ENCODE results near the gene DIO1. TPM values are rescaled to one million over a fixed set of nuclear protein-coding genes. Genes with fewer than 3 reads are reported as not detected.

The DIO1 gene
- total and polyA plus RNA-seq, 7 donors = not detected

DNA sequence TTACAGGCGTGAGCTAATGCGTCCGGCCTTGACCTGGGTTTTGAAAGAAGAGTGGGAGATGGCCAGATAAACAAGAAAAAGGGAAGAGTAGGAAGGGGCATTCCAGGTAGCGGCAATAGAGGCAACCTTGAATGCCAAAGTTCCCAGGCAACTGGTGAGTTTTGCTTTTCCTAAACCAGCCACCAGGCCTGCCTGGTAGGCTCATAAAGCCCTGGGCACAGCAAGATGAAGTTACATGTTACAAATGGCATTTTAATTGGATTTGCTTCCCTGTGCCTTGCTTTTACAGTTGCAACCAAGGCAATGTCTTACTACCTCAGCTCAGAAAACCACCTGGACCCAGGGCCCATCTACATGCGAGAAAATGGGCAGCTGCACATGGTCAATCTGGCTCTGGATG is 57.7 kb downstream of the DIO1 start:
- no peaks in the 10 kb centered on the region for H3K27me3 ChIP-seq
- peaks cover 0 to 49% (median 35%) of the 10 kb centered on the region in 4 donors for H3K4me1 ChIP-seq

DNA sequence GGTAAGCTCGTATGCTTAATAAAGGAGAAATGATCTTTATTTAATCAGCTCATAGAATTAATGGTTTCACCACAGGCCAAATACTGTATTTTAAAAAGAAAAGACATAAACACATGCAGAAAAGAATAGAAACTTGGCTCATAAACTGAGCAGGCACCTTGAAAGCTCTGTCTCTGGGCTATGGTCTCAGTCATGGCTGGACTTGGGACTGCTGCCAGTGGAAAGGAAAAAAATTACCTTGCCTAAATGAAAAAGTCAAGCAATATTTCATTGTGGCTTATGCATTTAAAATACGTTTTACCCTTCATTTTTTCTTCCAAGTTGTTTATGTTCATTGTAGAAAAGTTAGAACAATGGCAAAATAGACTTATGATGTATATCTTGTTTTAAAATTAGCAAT is 60.1 kb downstream of the DIO1 start:
- no peak for TF ChIP-seq POLR2AphosphoS5 (IDR thresholded peaks at IDR 0.05)
- TF ChIP-seq EP300 (IDR thresholded peaks at IDR 0.05) = no peak
- no peak for TF ChIP-seq CTCF (IDR thresholded peaks at IDR 0.05)
- no peak for TF ChIP-seq POLR2A (IDR thresholded peaks at IDR 0.05)
- Histone ChIP-seq H3K27ac (peak overlapping the region; percentile 10 to 33 (median 18)), H3K9me3 (no peaks in the 10 kb centered on the region), H3K4me3 (no peak overlapping the region), H3K4me1 (peaks cover 0 to 35% (median 26%) of the 10 kb centered on the region in 4 donors), H3K36me3 (peaks cover 0 to 44% (median 5%) of the 10 kb centered on the region in 4 donors), H3K27me3 (no peaks in the 10 kb centered on the region)
- no peak for DNase-seq
- 80 to 92% methylated on average over 2 of the region's 2 CpGs for WGBS, 2 donors
- intact Hi-C loops (cut with DNase I) = no loop called here

More for the DNA sequence above, 57.7 kb downstream of the DIO1 start:
- Histone ChIP-seq H3K27ac (peak overlapping the region in 1 of 4 donors; percentile 4), H3K4me3 (no peak overlapping the region), H3K9me3 (no peaks in the 10 kb centered on the region), H3K36me3 (peaks cover 0 to 23% (median 2%) of the 10 kb centered on the region in 4 donors)
- intact Hi-C loops (cut with DNase I) = loop anchor here (2.0 kb wide), 1 partner anchor 101 kb away; the partner anchor contains the start of genes TCEANC2 and TMEM59
- no peak for DNase-seq
- no peak for TF ChIP-seq POLR2A (IDR thresholded peaks at IDR 0.05)
- TF ChIP-seq CTCF (IDR thresholded peaks at IDR 0.05) = no peak
- no peak for TF ChIP-seq EP300 (IDR thresholded peaks at IDR 0.05)
- TF ChIP-seq POLR2AphosphoS5 (IDR thresholded peaks at IDR 0.05) = no peak
- WGBS, 2 donors = 94 to 95% methylated on average over 5 of the region's 5 CpGs

DNA sequence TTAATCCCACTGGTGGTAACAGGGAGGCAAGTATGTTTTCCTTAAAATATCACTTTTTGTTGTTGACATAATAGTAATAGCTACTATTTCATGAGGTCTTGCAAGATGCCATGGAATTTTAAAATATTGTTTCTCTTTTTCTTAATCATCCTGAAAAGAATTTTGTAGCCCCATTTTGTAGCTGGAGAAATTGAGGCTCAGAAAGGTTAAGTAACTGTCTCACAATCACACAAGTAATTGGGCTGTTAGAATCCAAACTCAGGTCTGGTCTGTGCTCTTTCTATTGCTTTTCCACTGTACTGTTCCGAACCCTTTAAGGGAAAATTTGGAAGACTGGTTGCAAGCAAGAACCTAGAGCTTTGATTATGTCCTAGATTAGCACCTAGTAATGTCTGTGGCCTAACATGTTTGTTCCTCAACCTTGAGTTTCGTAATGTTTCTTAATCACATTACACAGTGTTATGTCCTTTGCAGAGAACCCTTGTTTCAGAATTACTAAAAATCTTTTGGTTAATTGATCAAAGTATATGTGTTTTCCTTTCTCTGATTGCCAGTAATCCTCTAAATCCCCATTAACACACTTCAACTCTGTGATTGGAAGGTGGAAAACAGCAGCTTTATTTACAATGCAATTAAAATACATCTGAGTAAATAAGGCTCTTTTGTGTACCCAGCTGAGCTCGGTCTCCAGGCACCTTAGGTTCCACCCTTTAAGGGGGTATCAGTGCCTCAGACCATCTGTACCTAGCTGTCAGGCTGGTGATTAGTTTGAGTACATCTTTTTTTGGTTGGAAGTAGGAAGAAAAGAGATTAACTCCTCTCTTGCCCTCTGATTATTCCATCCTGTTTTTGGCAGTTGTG is 62.6 kb downstream of the DIO1 start:
- no peak for TF ChIP-seq POLR2A (IDR thresholded peaks at IDR 0.05)
- intact Hi-C loops (cut with DNase I) = no loop called here
- Histone ChIP-seq H3K4me1 (peaks cover 0 to 28% (median 22%) of the 10 kb centered on the region in 4 donors), H3K27ac (peak overlapping the region; percentile 16 to 63 (median 25)), H3K27me3 (no peaks in the 10 kb centered on the region), H3K4me3 (no peak overlapping the region), H3K36me3 (peaks cover 6 to 63% (median 19%) of the 10 kb centered on the region in 4 donors), H3K9me3 (no peaks in the 10 kb centered on the region)
- WGBS, 2 donors = 49 to 74% methylated on average over 3 of the region's 3 CpGs
- DNase-seq = no peak

DNA sequence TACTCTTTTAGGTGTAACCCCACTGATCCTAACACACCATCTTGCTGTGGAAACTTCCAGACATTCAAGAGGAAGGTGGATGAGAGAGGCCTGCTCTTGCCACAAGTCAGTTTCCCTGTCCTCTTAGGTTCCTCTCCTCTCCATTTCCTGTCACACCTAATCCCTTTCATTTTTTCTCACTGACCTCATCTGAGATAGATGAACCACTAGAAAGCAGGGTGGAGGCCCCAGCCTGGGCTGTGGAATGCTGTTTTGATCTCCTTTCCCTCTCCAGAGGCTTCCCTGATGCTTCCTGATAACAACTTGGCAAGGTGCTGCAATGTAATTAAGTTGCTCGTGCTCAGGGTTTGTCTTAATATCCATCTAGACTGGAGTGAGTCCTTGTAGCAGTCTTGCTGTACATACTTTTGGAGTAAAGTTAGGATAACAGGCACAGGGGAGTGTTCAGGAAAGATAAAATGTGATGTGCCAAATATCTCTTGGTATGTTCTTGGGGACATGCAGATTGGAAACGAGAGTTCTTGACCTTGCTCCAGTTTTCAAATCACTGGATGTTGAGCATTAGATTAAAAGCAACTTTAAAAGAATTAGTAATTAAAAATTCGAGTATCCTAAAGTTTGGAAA is 63.3 kb downstream of the DIO1 start:
- WGBS, 2 donors = 50 to 70% methylated on average over 3 of the region's 3 CpGs
- peaks cover 0 to 28% (median 22%) of the 10 kb centered on the region in 4 donors for H3K4me1 ChIP-seq
- H3K27ac ChIP-seq = peak overlapping the region; percentile 16 to 63 (median 25)
- intact Hi-C loops (cut with DNase I) = no loop called here
- H3K27me3 ChIP-seq = no peaks in the 10 kb centered on the region
- TF ChIP-seq EP300 (IDR thresholded peaks at IDR 0.05) (no peak), POLR2A (IDR thresholded peaks at IDR 0.05) (no peak), POLR2AphosphoS5 (IDR thresholded peaks at IDR 0.05) (no peak), CTCF (IDR thresholded peaks at IDR 0.05) (no peak)
- H3K36me3 ChIP-seq = peaks cover 10 to 63% (median 23%) of the 10 kb centered on the region in 4 donors
- no peak overlapping the region for H3K4me3 ChIP-seq
- H3K9me3 ChIP-seq = no peaks in the 10 kb centered on the region
- DNase-seq = no peak

DNA sequence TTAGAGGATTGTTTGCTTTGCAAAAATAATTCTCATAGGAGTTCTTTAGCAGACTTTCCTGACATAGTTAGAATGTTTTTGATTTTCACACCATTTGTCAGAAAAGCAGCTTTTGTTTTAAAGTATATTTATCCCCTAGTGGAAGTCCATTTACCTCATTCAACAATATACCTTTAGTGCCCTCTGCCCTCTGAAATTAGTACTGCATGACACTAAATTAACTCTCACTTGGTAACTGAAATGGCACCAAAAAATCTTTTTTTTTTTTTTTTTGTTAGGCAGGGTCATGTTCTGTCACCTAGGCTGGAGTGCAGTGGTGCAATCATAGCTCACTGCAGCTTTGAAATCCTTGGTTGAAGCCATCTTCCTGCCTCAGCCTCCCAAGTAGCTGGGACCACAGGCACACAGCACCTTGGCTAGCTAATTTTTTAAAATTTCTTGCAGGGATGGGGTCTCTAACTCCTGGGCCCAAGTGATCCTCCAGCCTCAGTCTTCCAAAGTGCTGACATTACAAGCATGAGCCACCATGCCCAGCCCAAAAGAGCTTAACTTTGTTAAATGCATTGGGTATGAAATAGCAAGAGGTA is 65.8 kb downstream of the DIO1 start:
- DNase-seq = no peak
- H3K4me3 ChIP-seq = no peak overlapping the region
- peaks cover 0 to 13% (median 11%) of the 10 kb centered on the region in 4 donors for H3K4me1 ChIP-seq
- H3K27me3 ChIP-seq = no peaks in the 10 kb centered on the region
- no peak overlapping the region for H3K27ac ChIP-seq
- H3K9me3 ChIP-seq = no peaks in the 10 kb centered on the region
- intact Hi-C loops (cut with DNase I) = no loop called here
- H3K36me3 ChIP-seq = peaks cover 15 to 65% (median 35%) of the 10 kb centered on the region in 4 donors
- TF ChIP-seq EP300 (IDR thresholded peaks at IDR 0.05) (no peak), CTCF (IDR thresholded peaks at IDR 0.05) (peak; percentile 15 to 50 (median 30)), POLR2AphosphoS5 (IDR thresholded peaks at IDR 0.05) (no peak), POLR2A (IDR thresholded peaks at IDR 0.05) (no peak)
